ENCODE results near the gene LRRC3B.

Gene LRRC3B

GRCh38 chr3:26713091-26713490, 90.5 kb downstream of the LRRC3B start:
- DNase-seq = no peak

DNA sequence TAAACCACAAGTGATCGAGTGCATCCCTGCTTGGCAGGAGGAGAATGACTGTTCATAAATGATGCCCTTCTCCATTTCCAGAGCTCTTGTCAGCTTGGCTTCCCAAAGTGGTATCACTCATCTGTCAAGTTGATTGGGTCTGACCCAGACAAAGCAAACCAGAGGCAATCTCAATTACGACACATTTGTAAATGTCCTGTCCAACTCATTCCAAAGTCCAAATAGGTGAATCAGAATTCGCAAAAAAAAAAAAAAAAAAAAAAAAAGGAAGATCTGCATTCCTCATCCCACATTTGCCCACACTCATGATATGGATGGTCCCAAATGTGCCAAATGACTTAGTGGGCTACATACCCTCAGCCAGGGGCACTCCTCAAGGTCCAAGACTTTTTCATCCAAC, 91.9 kb downstream of the LRRC3B start:
- no peak for DNase-seq

DNA sequence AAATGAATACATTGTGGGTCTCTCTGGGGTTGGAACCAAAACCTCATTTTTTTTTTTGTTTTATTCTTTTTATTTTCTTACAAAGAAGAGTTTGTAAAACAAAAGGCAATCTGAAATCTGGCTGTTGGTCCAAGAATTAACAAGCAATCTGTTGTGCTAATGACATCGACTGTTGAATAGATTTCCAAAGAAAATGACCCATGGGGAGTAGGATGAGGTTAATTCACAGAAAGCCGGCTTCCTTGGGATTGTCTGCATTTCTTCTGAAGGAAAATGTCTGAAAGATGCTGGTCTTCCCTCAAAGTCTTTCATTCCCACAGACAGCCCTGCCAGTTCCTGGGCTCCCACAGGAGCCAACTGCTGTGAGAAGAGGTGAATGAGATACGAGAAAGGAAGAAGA, 92.9 kb downstream of the LRRC3B start:
- no peak for DNase-seq

DNA sequence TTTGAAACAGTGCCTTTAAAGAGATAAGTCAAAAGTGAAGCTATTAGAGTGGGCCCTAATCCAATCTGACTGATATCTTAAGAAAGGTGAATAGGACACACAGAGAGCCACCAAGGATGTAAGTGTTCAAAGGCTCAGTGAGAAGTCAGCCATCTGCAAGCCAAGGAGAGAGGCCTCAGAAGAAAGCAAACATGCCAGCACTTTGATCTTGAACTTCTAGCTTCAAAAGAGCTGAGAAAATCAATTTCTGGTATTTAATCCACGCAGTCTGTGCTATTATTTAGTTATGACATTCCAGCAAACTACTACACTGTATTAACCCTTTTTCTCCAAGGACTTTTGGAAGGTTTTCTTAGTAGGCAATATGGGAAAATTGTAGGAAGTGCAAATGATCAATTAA, 95.7 kb downstream of the LRRC3B start:
- no peak for DNase-seq

- DNase-seq = no peak
Measured at GRCh38 chr3:26719134-26719533, 96.6 kb downstream of the LRRC3B start.

DNA sequence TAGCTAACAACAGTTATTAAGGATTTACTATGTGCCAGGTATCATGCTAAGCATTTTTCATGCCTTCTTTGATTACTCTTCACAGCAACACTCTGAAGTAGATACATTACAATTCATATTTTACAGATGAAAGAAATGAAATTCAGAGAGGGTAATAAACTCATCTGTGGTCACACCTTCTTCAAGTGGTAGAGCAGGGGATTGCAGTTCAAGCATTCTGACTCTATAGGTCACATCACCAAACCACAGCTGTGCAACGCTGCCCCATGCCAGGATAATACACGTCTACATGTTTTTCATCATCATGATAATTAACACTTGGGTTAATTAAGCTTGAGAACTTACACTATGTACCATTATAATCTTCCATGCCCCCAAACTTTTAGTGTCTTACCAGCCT, 98.5 kb downstream of the LRRC3B start:
- DNase-seq = no peak

DNA sequence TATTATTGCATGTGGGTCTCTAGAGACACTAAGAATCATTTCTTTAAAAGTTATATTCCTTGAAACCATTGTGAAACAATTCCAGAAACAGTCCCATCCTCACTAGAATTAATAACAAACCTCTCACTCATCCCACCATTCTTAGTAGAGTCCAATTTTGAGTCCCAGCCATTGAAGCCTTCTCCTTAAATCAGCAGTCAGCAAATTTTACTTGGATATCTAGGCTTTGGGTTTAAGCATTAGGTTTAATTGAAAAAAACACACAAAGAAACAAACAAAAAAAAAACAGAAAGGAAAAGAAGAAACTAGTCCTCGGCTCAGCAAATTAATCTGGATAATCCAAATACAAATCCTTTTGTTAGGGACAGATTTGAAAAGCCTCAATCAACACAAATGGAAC, 109.3 kb downstream of the LRRC3B start:
- no peak for DNase-seq

- no peak for DNase-seq
Measured at GRCh38 chr3:26750263-26750662, 127.7 kb downstream of the LRRC3B start.

GRCh38 chr3:26752466-26752865, 129.9 kb downstream of the LRRC3B start:
- no peak for DNase-seq

- DNase-seq = no peak
Measured at GRCh38 chr3:26753095-26753494, 130.5 kb downstream of the LRRC3B start.

DNA sequence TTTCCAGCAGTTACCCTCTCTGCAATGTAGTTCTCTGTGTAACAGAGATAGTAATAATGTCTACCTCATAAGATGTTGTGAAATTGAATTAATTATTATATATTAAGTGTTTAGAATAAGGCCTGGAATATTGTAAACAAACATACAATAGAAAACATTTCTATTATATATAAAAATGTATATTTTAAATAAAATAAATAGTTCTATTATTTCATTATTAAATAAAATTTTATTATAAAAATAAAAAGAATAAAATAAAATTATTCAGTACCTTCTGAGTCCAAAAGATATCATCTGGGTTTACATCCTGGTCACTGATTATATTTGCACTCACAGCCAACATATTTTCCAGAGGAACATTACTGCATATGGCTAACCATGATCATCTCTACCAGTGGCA, 135.4 kb downstream of the LRRC3B start:
- DNase-seq = no peak

Data from DMS79 (cell line).